Measurements from ENCODE around the gene USO1.

GRCh38 chr4:75786526-75786925 is 62.1 kb downstream of the USO1 start:
- TF ChIP-seq CTCF (optimal IDR thresholded peaks at IDR 0.05 in 1 of 3, IDR thresholded peaks at IDR 0.05 in 1 of 3, conservative IDR thresholded peaks at IDR 0.05 in 1 of 3; ENCODE audit: extremely low read depth in 1 of 3, insufficient read depth in 2 of 3, low read length in 3 of 3) (no peak), EZH2 (IDR thresholded peaks at IDR 0.05; ENCODE audit: low read length) (no peak)
